Measurements from ENCODE around the gene ATP2A3. TPM values are rescaled to one million over a fixed set of nuclear protein-coding genes. Genes with fewer than 3 reads are reported as not detected.
A peak's percentile ranks its signal among the peaks of the same experiment; 100 is the strongest.

ATP2A3 gene
- total RNA-seq: 7.7 TPM
- long read RNA-seq, full-length matches to known transcripts: 4 of 8 reads
- long read RNA-seq, partial matches to known transcripts: 3 of 8 reads
- long read RNA-seq, other reads (novel, unspliced or antisense): 1 of 8 reads

DNA sequence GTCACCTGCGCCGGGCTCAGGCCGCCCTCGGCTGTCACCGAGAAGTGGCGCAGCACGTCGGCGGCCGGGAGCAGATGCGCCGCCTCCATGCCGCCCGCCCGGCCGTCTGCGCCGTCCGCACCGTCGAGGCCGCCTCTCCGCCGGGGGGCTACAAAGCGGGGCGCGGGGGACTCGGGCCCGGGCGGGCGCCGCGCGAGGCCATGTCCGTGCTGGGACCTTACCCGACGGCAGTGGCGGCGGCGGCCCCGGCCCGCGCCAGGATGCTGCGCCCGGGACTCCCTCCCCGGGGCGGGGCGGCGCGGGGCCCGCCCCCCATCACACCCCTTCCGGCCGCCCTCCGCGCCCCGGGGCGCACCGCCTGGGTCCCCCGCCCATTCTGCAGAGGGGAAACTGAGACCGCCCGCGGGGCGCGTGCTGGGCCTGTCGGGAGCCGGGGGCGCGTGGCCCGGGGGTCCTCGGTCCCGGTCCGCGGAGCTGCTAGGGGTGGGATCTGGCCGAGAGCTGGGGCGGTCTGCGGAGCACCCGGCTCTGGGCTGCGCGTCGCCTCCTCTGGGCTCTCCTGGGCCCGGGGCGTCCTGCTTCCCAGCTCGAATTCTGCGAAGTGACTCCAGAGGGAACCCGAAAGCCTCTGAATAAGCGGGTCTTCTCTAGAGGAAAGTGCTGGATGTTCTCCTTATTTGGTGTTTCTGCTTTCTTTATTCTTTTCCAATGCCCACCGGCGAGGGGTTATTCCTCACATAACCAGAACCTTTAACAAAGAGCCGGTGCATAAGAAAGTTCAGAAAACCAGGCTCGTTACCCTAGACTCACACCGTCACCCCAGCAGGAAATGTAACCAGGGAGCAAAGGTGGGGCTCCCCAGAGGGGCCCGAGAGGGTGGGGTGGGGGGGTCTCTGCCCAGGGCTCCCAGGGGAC is at the start of gene ATP2A3:
TSS of gene ATP2A3 (minus strand) at position 235 of the 915 bp plus-strand sequence. CDS start at position 89, 146 bp downstream.
- ATAC-seq: peak; percentile 33
- intact Hi-C loops (cut with DNase I): no loop called here
- peak; percentile 78 for DNase-seq (ENCODE audit: missing footprints)

- DNase-seq (ENCODE audit: missing footprints): no peak
- ATAC-seq: no peak
- intact Hi-C loops (cut with DNase I): no loop called here
Measured at GRCh38 chr17:4010754-4011153, 46.5 kb upstream of the ATP2A3 start.

GRCh38 chr17:4009186-4009785 is 45.0 kb upstream of the ATP2A3 start:
- DNase-seq (ENCODE audit: missing footprints) (no peak), ATAC-seq (no peak)
- intact Hi-C loops (cut with DNase I): no loop called here

DNA sequence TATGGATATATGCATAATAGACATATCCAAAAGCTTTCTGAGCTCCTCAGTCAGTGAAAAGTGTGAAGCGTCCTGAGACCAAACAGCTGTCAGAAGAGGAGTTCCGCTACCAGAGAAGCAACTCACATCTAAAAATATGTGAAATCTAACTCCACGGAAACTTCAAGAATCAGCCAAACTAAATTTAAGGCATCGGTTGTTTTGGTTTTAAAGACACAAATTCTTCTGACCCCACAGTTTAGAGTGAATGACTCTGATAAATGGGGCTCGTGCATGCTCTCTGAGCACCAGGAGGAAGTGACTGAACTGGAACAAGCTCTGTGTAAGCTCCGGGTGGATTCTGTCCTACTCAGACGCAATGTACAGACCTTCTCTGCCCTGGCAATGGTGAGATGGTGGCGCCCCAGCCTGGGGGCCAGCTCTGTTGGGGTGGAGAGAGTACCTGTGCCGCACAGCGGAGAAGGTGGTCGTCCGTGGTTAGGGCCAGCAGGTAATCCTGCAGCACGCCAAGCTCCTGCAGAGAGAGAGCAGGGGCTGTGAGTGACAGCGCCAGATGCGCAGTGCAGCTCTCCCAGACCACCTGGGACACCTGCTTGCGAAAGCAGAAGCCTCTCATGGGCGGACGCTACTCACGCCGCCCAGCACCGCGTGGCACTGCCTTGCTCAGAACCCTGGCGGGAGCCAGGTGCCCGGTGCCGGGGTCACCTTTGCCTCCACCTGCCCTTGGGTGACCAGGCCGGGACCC is 44.4 kb upstream of the ATP2A3 start:
- intact Hi-C loops (cut with DNase I): no loop called here
- no peak for ATAC-seq
- DNase-seq (ENCODE audit: missing footprints): no peak

DNA sequence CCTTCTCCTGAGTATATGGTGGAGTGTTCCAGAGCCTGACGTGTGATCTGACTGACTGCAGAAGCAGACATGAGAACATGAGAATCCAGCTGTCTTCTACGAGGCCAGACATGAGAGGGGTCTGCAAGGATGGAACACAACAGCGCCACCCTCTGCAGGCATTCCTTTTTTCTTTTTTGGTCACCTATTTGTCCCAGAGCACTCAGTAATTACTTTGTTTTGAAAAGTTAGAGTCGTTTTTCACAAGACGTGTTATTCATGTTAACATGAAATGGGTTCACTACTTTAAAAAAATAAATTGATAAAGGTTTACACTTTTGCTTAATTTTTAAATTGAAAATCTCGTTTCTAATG is 43.8 kb upstream of the ATP2A3 start:
- ATAC-seq: no peak
- intact Hi-C loops (cut with DNase I): no loop called here

GRCh38 chr17:4007346-4008081 is 43.3 kb upstream of the ATP2A3 start:
- DNase-seq (ENCODE audit: missing footprints): no peak
- intact Hi-C loops (cut with DNase I): no loop called here
- no peak for ATAC-seq

More for the DNA sequence above, 43.8 kb upstream of the ATP2A3 start:
- no peak for DNase-seq (ENCODE audit: missing footprints)

- ATAC-seq: no peak
- intact Hi-C loops (cut with DNase I): no loop called here
- DNase-seq (ENCODE audit: missing footprints): no peak
Measured at GRCh38 chr17:4006745-4007211, 42.5 kb upstream of the ATP2A3 start.

DNA sequence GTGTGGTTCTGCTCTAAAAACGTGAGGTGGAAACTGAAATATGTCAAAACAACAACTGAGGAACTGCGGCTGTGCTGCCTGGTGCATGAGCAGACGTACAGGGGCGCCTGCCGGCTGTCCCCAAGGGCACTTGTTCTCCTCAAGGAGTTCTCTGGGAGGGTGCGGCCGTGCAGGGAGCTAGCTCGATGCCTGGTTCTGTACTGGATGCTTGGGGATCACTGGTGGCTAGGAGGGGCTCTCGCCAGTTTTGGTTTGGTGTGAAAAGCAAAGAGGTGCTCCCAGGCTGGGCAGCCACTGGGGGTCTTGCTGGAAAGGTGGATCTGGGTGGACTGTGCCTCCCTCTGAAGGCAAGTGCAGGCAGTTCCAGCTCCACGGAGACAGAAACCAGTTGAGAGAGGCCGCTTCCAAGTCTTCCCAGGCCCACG is 41.9 kb upstream of the ATP2A3 start:
- intact Hi-C loops (cut with DNase I): no loop called here
- DNase-seq (ENCODE audit: missing footprints): no peak
- no peak for ATAC-seq

DNA sequence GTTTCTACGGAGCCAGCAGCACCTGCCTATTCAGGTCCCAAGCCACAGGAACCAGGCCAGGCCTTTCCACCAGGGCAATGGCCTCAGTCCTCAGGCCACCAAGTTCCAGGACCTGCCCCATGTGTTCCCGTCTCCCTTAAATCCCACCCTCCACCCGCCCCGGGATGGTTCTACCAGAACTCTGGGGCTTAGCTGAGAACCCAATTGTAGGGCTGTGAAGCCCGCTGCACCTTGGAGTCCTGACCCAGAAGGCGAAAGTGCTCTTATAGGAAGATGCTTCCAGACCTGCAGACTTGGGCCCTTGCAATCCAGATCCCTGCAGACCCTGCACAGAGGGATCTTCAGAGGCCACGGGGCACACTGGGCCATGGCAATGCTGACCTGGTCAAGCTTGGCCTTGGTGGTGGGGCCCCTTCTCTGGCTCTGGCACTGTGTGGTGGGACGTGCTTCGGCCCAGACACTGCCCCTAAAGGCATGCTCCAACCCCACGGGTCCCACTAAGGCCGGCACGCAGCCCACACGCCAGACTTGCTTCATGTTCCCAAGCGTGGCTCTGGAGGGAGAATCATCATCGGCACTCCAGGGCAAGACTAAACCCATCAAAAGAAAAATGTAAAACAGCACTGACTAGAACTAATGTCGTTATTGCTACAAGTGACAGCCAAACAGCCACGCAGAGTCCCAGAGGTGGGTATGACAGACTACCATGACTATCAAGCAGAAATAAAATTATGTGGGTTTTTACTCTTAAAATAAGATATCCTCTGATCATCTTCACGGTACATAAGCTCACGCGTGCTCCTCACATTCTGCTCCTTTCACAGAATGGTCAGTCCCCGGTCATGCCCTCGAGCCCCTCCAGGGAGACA is 41.3 kb upstream of the ATP2A3 start:
- DNase-seq (ENCODE audit: missing footprints) (no peak), ATAC-seq (no peak)
- intact Hi-C loops (cut with DNase I): no loop called here

- ATAC-seq: peak; percentile 55
- intact Hi-C loops (cut with DNase I): loop anchor here (1.0 to 5.0 kb wide), 2 partner anchors 69 to 87 kb away; partner anchors contain the start of gene P2RX1
- DNase-seq (ENCODE audit: missing footprints): peak; percentile 83
Measured at GRCh38 chr17:4004517-4005295, 40.5 kb upstream of the ATP2A3 start.

- DNase-seq (ENCODE audit: missing footprints) (no peak), ATAC-seq (peak; percentile 21)
- intact Hi-C loops (cut with DNase I): loop anchor here (1.0 to 5.0 kb wide), 2 partner anchors 68 to 86 kb away; partner anchors contain the start of gene P2RX1
Measured at GRCh38 chr17:4003501-4004421, 39.5 kb upstream of the ATP2A3 start.

- ATAC-seq: no peak
- intact Hi-C loops (cut with DNase I): loop anchor here (5.0 kb wide), 1 partner anchor 86 kb away; the partner anchor contains the start of gene P2RX1
- no peak for DNase-seq (ENCODE audit: missing footprints)
Measured at GRCh38 chr17:4003131-4003500, 38.9 kb upstream of the ATP2A3 start.

DNA sequence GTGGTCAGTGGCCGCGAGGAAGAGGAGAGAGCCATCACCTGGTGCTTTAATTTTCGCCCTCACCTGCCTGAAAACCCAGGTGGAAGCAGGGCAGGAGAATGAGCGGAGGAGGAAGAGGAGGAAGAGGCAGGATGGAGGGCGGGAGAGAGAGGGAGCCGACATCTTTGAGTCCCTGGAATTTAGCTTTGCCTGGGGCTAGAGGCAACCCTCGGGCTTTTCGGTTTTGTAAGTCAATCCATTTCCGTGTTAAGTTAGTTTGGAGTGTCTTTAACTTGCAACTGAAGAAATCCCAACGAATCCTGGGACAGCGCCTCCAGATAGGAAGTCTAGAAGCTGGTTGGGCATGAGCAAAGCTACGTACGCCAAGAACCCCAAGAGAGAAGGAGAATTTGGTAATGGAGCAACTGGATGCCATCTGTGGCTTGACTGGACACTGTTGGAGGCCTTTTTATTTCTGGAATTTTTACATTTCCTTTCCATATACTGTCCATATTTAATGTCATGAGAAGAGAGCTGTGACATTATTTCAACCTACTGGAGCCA is 36.9 kb upstream of the ATP2A3 start:
- DNase-seq (ENCODE audit: missing footprints): no peak
- intact Hi-C loops (cut with DNase I): loop anchor here (5.0 kb wide), 1 partner anchor 84 kb away; the partner anchor contains the start of gene P2RX1
- ATAC-seq: no peak

GRCh38 chr17:3998436-3998835 is 34.2 kb upstream of the ATP2A3 start:
- intact Hi-C loops (cut with DNase I): no loop called here
- ATAC-seq: no peak
- DNase-seq (ENCODE audit: missing footprints): no peak

GRCh38 chr17:3995067-3995466 is 30.8 kb upstream of the ATP2A3 start:
- no peak for DNase-seq (ENCODE audit: missing footprints)
- no peak for ATAC-seq
- intact Hi-C loops (cut with DNase I): no loop called here

Measured in Right ventricle myocardium inferior (tissue), 1 donor.